Mesendoderm (in vitro differentiated cells): Measurements from ENCODE around the gene CPD.
"Not testable (repeated sequence)": the region's sequence is repeated elsewhere in the genome, so short reads cannot be mapped to it uniquely, and the experiment has no call there.

ENCODE experiments used
- DNase-seq: peaks from one replicate; pipeline ENCODE4 v3.0.0; 2013
- H2AK5ac ChIP-seq: 2 replicates; pipeline ENCODE4 v1.6.1; 2013; ENCODE audit warnings: low read length, inconsistent platforms
- H2BK120ac ChIP-seq: 2 replicates; pipeline ENCODE4 v1.6.1; 2013; ENCODE audit warnings: low read depth, mild to moderate bottlenecking, low read length, moderate library complexity, mixed read lengths
- H2BK15ac ChIP-seq: replicated peaks from 2 replicates; pipeline ENCODE4 v1.6.1; 2013; ENCODE audit warnings: low read depth, mild to moderate bottlenecking, moderate library complexity
- H2BK5ac ChIP-seq: 2 replicates; pipeline ENCODE4 v1.6.1; 2013; ENCODE audit warnings: low read length, inconsistent platforms
- H3K18ac ChIP-seq: 2 replicates; pipeline ENCODE4 v1.6.1; 2013; ENCODE audit warnings: mild to moderate bottlenecking, low read length, mixed read lengths
- H3K23ac ChIP-seq: one replicate; pipeline ENCODE4 v1.6.1; 2013; ENCODE audit warnings: low read length
- H3K27ac ChIP-seq: 2 replicates; pipeline ENCODE4 v1.5.1; 2013; ENCODE audit warnings: low read depth, mild to moderate bottlenecking, inconsistent platforms, low read length, moderate library complexity
- H3K27me3 ChIP-seq: 2 replicates; pipeline ENCODE4 v1.6.1; 2013; ENCODE audit warnings: low read length, control low read depth, mild to moderate bottlenecking, inconsistent platforms; ENCODE audit not compliant: insufficient read depth, poor library complexity
- H3K36me3 ChIP-seq: 2 replicates; pipeline ENCODE4 v1.6.1; 2013; ENCODE audit warnings: low read length, inconsistent platforms; ENCODE audit not compliant: control insufficient read depth, insufficient read depth
- H3K4ac ChIP-seq: one replicate; pipeline ENCODE4 v1.6.1; 2013; ENCODE audit warnings: low read depth, mild to moderate bottlenecking, low read length, moderate library complexity
- H3K4me1 ChIP-seq: 2 replicates; pipeline ENCODE4 v1.6.1; 2013; ENCODE audit warnings: low read depth, low read length, inconsistent platforms; ENCODE audit not compliant: control insufficient read depth
- H3K4me2 ChIP-seq: 2 replicates; pipeline ENCODE4 v1.6.1; 2013; ENCODE audit warnings: low read length
- H3K4me3 ChIP-seq: 2 replicates; pipeline ENCODE4 v1.5.1; 2013; ENCODE audit warnings: mild to moderate bottlenecking, low read length
- H3K56ac ChIP-seq: one replicate; pipeline ENCODE4 v1.6.1; 2013; ENCODE audit warnings: low read length
- H3K79me1 ChIP-seq: 2 replicates; pipeline ENCODE4 v1.6.1; 2013; ENCODE audit warnings: low read length, inconsistent platforms
- H3K79me2 ChIP-seq: 2 replicates; pipeline ENCODE4 v1.6.1; 2013; ENCODE audit warnings: mild to moderate bottlenecking, low read length; ENCODE audit not compliant: control insufficient read depth, insufficient read depth
- H3K9ac ChIP-seq: 2 replicates; pipeline ENCODE4 v1.6.1; 2013; ENCODE audit warnings: low read length, inconsistent platforms
- H4K5ac ChIP-seq: one replicate; pipeline ENCODE4 v1.6.1; 2013; ENCODE audit warnings: low read length
- H4K8ac ChIP-seq: one replicate; pipeline ENCODE4 v1.6.1; 2013; ENCODE audit warnings: low read depth, mild to moderate bottlenecking, control low read depth, low read length, moderate library complexity
- WGBS: extraction: QIAGEN DNeasy Blood & Tissue Kit; methylation state at CpG from one replicate; pipeline ENCODE4 v1.1.7; 2013; ENCODE audit warnings: low lambda C conversion rate, missing lambda C conversion rate; ENCODE audit not compliant: insufficient coverage; ENCODE audit errors: extremely low coverage; 5-methylcytosine and 5-hydroxymethylcytosine counted together

The CPD gene

GRCh38 chr17:30449480-30449879, 70.8 kb downstream of the CPD start:
- Histone ChIP-seq H3K18ac (no peak overlapping the region), H3K79me2 (no peaks in the 10 kb centered on the region), H3K27ac (no peak overlapping the region), H3K79me1 (no peaks in the 10 kb centered on the region), H3K4ac (no peak overlapping the region), H2BK5ac (no peak overlapping the region), H4K8ac (no peak overlapping the region), H3K36me3 (no peaks in the 10 kb centered on the region), H2BK120ac (no peak overlapping the region), H4K5ac (no peak overlapping the region), H3K27me3 (no peaks in the 10 kb centered on the region), H2AK5ac (no peak overlapping the region), H3K4me1 (no peaks in the 10 kb centered on the region), H2BK15ac (no peak overlapping the region), H3K4me3 (no peak overlapping the region), H3K56ac (no peak overlapping the region), H3K9ac (no peak overlapping the region), H3K4me2 (no peak overlapping the region), H3K23ac (no peak overlapping the region)
- no CpG with 5 or more reads among the region's 4 CpGs for WGBS
- no peak for DNase-seq

DNA sequence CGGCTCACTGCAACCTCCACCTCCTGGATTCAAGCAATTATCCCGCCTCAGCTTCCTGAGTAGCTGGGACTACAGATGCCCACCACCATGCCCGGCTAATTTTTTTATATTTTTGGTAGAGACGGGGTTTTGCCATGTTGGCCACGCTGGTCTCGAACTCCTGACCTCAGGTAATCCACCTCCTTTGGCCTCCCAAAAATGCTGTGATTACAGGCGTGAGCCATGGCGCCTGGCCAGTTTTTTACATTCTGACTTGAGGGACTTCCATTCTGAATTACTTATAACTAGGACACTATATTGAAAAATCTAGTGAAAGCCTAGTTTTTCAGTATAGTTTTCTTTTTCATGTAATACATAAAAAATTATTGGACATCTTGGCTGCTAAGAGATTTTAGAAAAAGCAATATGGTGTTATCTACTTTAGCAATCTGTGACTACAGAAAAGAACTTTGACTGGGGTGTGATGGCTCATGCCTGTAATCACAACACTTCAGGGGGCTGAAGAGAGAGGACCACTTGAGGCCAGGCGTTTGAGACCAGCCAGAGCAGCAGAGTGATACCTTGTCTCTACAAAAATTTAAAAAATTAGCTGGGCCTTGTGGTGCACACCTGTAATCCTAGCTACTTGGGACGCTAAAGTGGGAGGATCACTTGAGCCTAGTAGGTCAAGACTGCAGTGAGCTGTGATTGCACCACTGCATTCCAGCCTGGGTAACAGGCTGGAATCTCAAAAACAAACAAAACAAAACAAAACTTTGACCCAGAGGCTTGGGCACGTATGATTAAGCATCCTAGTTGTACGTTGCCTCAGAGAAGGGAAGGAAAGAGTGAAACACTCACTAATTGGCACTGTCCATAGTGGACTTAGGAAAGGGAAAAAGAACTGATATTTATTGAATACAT, 71.6 kb downstream of the CPD start:
- Histone ChIP-seq H3K36me3 (no peaks in the 10 kb centered on the region), H2BK5ac (no peak overlapping the region)
- no CpG with 5 or more reads among the region's 12 CpGs for whole genome bisulfite sequencing

DNA sequence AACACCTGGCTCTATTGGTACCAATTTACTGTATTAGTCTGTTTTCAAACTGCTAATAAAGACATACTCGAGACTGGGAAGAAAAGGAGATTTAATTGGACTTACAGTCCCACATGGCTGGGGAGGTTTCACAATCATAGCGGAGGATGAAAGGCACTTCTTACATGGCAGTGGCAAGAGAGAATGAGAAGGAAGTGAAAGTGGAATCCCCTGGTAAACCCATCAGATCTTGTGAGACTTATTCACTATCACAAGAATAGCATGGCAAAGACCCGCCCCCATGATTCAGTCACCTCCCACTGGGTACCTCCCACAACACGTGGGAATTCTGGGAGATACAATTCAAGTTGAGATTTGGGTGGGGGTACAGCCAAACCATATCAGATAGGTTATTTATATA, 75.9 kb downstream of the CPD start:
- DNase-seq: no peak
- Histone ChIP-seq H3K79me1 (no peaks in the 10 kb centered on the region), H3K4me1 (no peaks in the 10 kb centered on the region), H3K56ac (no peak overlapping the region), H3K4ac (no peak overlapping the region), H2BK15ac (no peak overlapping the region), H2BK120ac (no peak overlapping the region), H3K9ac (no peak overlapping the region), H3K23ac (no peak overlapping the region), H3K79me2 (no peaks in the 10 kb centered on the region), H4K8ac (no peak overlapping the region), H3K4me3 (no peak overlapping the region), H3K27me3 (no peaks in the 10 kb centered on the region), H3K27ac (no peak overlapping the region), H3K4me2 (no peak overlapping the region), H2AK5ac (no peak overlapping the region), H2BK5ac (no peak overlapping the region), H4K5ac (no peak overlapping the region), H3K18ac (no peak overlapping the region), H3K36me3 (peaks cover 1% of the 10 kb centered on the region)
- no CpG with 5 or more reads among the region's 4 CpGs for WGBS

More for the DNA sequence above, 71.6 kb downstream of the CPD start:
- no peak overlapping the region for H2BK15ac ChIP-seq
- H3K23ac ChIP-seq: no peak overlapping the region
- H2BK120ac ChIP-seq: no peak overlapping the region
- no peaks in the 10 kb centered on the region for H3K27me3 ChIP-seq
- H3K27ac ChIP-seq: no peak overlapping the region
- H3K56ac ChIP-seq: no peak overlapping the region
- H3K9ac ChIP-seq: no peak overlapping the region
- H3K79me1 ChIP-seq: no peaks in the 10 kb centered on the region
- no peak overlapping the region for H3K4me2 ChIP-seq
- no peaks in the 10 kb centered on the region for H3K79me2 ChIP-seq
- H2AK5ac ChIP-seq: no peak overlapping the region
- H3K18ac ChIP-seq: no peak overlapping the region
- no peak overlapping the region for H4K5ac ChIP-seq
- H3K4me3 ChIP-seq: no peak overlapping the region
- no peak overlapping the region for H4K8ac ChIP-seq
- DNase-seq: no peak
- H3K4ac ChIP-seq: no peak overlapping the region
- no peaks in the 10 kb centered on the region for H3K4me1 ChIP-seq

DNA sequence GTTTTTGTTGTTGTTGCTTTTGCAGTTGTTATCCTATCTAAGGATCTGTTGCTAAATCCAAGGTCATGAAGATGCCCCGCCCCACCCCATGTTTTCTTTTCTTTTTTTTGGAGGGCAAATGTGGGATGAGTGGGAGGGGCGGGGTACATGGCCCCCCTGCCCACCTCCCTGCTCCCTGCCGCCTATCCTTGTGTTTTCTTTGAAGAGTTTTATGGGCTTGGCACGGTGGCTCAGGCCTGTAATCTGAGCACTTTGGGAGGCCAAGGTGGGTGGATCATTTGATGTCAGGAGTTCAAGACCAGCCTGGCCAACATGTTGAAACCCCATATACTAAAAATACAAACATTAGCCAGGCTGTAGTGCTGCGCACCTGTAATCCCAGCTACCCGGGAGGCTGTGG, 79.6 kb downstream of the CPD start:
- Histone ChIP-seq H3K4me3 (no peak overlapping the region), H2BK5ac (no peak overlapping the region), H3K18ac (no peak overlapping the region), H3K23ac (no peak overlapping the region), H3K27me3 (no peaks in the 10 kb centered on the region), H3K4me1 (no peaks in the 10 kb centered on the region), H4K8ac (no peak overlapping the region), H3K4ac (no peak overlapping the region), H2AK5ac (no peak overlapping the region), H3K36me3 (peaks cover 7% of the 10 kb centered on the region), H3K27ac (no peak overlapping the region), H2BK15ac (no peak overlapping the region), H3K79me1 (no peaks in the 10 kb centered on the region), H3K56ac (no peak overlapping the region), H4K5ac (no peak overlapping the region), H3K79me2 (no peaks in the 10 kb centered on the region), H3K9ac (no peak overlapping the region), H3K4me2 (no peak overlapping the region), H2BK120ac (no peak overlapping the region)
- WGBS: no CpG with 5 or more reads among the region's 6 CpGs
- DNase-seq: no peak

GRCh38 chr17:30458797-30459413, 80.2 kb downstream of the CPD start:
- H3K4ac ChIP-seq, H3K36me3 ChIP-seq, H2BK120ac ChIP-seq, H2BK15ac ChIP-seq, H3K79me2 ChIP-seq, H3K4me3 ChIP-seq, H3K18ac ChIP-seq, H3K9ac ChIP-seq, H3K79me1 ChIP-seq, H3K4me2 ChIP-seq, H2BK5ac ChIP-seq, DNase-seq, H3K27me3 ChIP-seq, H3K4me1 ChIP-seq, H3K23ac ChIP-seq, H4K8ac ChIP-seq, H3K27ac ChIP-seq, H4K5ac ChIP-seq, H3K56ac ChIP-seq, H2AK5ac ChIP-seq: not testable (repeated sequence)
- WGBS: no CpG with 5 or more reads among the region's 5 CpGs
